RWPE1 (cell line): ENCODE measurements around the gene MYO9A.

Experiments used
- CTCF ChIA-PET: fragments of 350-600 bp; sonication (Branson Sonifier 250); formaldehyde crosslinking; extraction: SDS; loops from one replicate; lab custom pipeline; 2021; lab: Yijun Ruan, JAX
- POLR2A ChIA-PET: fragments of 400-600 bp; formaldehyde crosslinking; extraction: SDS; loops from one replicate; lab custom pipeline; 2020; ENCODE audit warnings: antibody characterized with exemption; ENCODE audit not compliant: low non-redundant PET; lab: Yijun Ruan, JAX
- DNase-seq: peaks from one replicate; pipeline ENCODE4 v3.0.0; 2012; ENCODE audit warnings: low spot score
- H3K27ac ChIP-seq: fragments of 450-650 bp; 2 replicates; pipeline ENCODE4 v1.5.1; 2017
- CTCF ChIP-seq: fragments of 450-650 bp; conservative IDR thresholded peaks from 2 replicates; pipeline ENCODE4 v1.5.1; 2017; ENCODE audit warnings: low read depth, mild to moderate bottlenecking

MYO9A gene

GRCh38 chr15:71791975-71792374 is 326.0 kb downstream of the MYO9A start:
- no peak for DNase-seq
- no peak overlapping the region for H3K27ac ChIP-seq
- ChIA-PET CTCF (interaction anchor here (0.7 kb wide), 1 partner anchor 10 kb away, joined by 4 read pairs; no protein-coding TSS in a partner anchor), POLR2A (no interaction called here)
- no peak for TF ChIP-seq CTCF

DNA sequence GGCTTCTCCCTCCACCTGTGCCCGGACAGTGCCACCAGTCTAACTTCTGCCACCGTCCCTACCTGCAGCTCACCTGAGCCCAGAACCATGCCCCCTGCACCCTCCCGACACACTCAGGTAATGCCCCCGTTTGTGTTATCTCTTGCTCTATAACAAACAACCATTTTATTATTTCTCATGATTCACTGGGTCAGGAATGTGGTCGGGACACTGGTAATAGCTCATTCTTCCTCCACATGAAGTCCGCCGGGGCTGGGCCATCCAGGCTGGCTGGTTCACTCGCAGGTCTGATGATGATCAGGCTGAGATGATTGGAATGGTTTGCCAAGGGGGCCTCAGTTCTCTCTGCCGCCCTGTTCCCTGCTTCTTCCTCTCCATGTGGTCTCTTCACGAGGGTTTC is 327.9 kb downstream of the MYO9A start:
- CTCF ChIA-PET, result interaction anchor here (0.5 to 0.7 kb wide), 2 partner anchors 10 to 59 kb away, joined by 3 read pairs; no protein-coding TSS in a partner anchor
- POLR2A ChIA-PET, result no interaction called here

DNA sequence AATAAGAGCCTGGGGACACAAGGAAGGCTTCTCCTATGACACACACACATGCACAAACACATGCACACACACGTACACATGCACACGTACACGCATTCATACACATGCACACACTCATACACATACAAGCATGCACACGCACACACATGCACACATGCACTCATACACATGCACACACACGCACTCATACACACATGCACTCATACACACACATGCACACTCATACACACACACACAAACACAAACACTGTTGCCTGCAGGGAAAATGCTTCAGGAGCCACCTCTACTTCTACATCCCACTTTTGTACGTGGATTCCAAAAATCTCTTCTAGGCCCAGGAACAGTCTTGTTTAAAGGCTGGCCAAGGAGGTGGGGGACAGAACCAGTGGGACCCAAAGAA is 328.3 kb downstream of the MYO9A start:
- POLR2A ChIA-PET, result no interaction called here
- DNase-seq, result no peak
- no peak overlapping the region for H3K27ac ChIP-seq
- TF ChIP-seq CTCF, result no peak
- CTCF ChIA-PET, result interaction anchor here (0.5 to 0.6 kb wide), 2 partner anchors 9 to 260 kb away, joined by 3 to 5 read pairs; no protein-coding TSS in a partner anchor

More for the DNA sequence above, 327.9 kb downstream of the MYO9A start:
- no peak for TF ChIP-seq CTCF
- H3K27ac ChIP-seq, result no peak overlapping the region
- DNase-seq, result peak; percentile 81

- CTCF ChIA-PET, result interaction anchor here (0.5 to 0.6 kb wide), 2 partner anchors 8 to 259 kb away, joined by 3 to 5 read pairs; no protein-coding TSS in a partner anchor
- TF ChIP-seq CTCF, result no peak
- POLR2A ChIA-PET, result no interaction called here
- H3K27ac ChIP-seq, result no peak overlapping the region
- DNase-seq, result no peak
These were observed 329.0 kb downstream of the MYO9A start for GRCh38 chr15:71788646-71789579.

GRCh38 chr15:71786673-71787072 is 331.3 kb downstream of the MYO9A start:
- ChIA-PET POLR2A (no interaction called here), CTCF (interaction anchor here (0.5 kb wide), 1 partner anchor 135 kb away, joined by 4 read pairs; no protein-coding TSS in a partner anchor)
- no peak for TF ChIP-seq CTCF
- H3K27ac ChIP-seq, result no peak overlapping the region
- DNase-seq, result no peak

DNA sequence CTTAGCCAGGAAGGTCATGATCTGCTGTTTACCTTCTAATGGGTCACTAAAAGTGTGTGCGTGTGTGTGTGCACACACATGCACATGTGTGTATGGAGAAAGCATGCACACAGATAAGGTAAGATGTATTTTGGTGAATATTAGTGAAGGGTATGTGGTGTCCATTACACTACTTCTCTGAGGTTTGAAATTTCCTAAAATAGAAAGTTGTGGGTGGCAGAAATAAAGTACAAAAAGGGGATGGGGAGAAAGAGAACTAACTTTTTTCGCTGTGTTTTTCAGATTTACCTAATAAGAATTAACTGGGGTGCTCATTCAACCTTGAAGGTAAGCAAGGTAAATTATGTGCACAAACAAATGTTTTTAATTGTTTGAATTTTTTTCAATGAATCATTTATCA is 332.0 kb downstream of the MYO9A start:
- POLR2A ChIA-PET, result no interaction called here

More for the DNA sequence above, 332.0 kb downstream of the MYO9A start:
- no peak overlapping the region for H3K27ac ChIP-seq
- CTCF ChIA-PET, result no interaction called here
- TF ChIP-seq CTCF, result no peak
- DNase-seq, result no peak
